HepG2 (cell line): ENCODE measurements around the gene TCEAL9. TPM values are rescaled to one million over a fixed set of nuclear protein-coding genes. Genes with fewer than 3 reads are reported as not detected.

Source experiments
- CEBPB ChIP-seq: IDR thresholded peaks from 2 replicates; pipeline ENCODE4 v1.6.1; 2011; ENCODE audit warnings: low read depth, low read length, improper control_type of control experiment, borderline replicate concordance
- CREM ChIP-seq, 2 experiments: sonication (generic) in 1 of 2; formaldehyde crosslinking in 1 of 2; IDR thresholded peaks; 2 replicates each; pipeline versions ENCODE4 v1.4.0 to v1.6.1; 2016 to 2020; ENCODE audit warnings: antibody characterized with exemption in 1 of 2, mild to moderate bottlenecking in 1 of 2, missing genetic modification reagents in 1 of 2
- DBP ChIP-seq: sonication (generic); formaldehyde crosslinking; IDR thresholded peaks from 2 replicates; pipeline ENCODE4 v1.4.0; 2020; ENCODE audit warnings: missing genetic modification reagents; ENCODE audit errors: not compliant biosample characterization
- GFI1 ChIP-seq: sonication (generic); formaldehyde crosslinking; IDR thresholded peaks from 2 replicates; pipeline ENCODE4 v1.5.0; 2020; ENCODE audit warnings: missing genetic modification reagents, mild to moderate bottlenecking, borderline replicate concordance
- NFE2L1 ChIP-seq: sonication (generic); formaldehyde crosslinking; IDR thresholded peaks from 2 replicates; pipeline ENCODE4 v1.4.0; 2020; ENCODE audit warnings: missing genetic modification reagents, mild to moderate bottlenecking, borderline replicate concordance
- SALL1 ChIP-seq: sonication (generic); formaldehyde crosslinking; IDR thresholded peaks from 2 replicates; pipeline ENCODE4 v1.8.0; 2022; ENCODE audit warnings: mild to moderate bottlenecking, missing genetic modification reagents
- SOX5 ChIP-seq: IDR thresholded peaks from 2 replicates; pipeline ENCODE4 v1.6.1; 2016; ENCODE audit warnings: borderline replicate concordance
- ZBTB7B ChIP-seq: sonication (generic); formaldehyde crosslinking; IDR thresholded peaks from 2 replicates; pipeline ENCODE4 v1.4.0; 2020; ENCODE audit warnings: missing genetic modification reagents
- ZNF574 ChIP-seq: sonication (generic); formaldehyde crosslinking; IDR thresholded peaks from 2 replicates; pipeline ENCODE4 v1.4.0; 2020; ENCODE audit warnings: missing genetic modification reagents
- polyA plus RNA-seq, 8 experiments: library from polyadenylated mRNA; depleted of rRNA in 3 of 8; stranded (reverse) in 7 of 8; unstranded in 1 of 8; fragments of >200 nt; fragmentation: Illumina TruSeq in 4 of 8; extraction: Trizol in 4 of 8; gene quantifications; 2 replicates each; pipeline versions ENCODE4 v1.2.1 to v1.2.3, GENCODE V29; 2011 to 2016; ENCODE audit warnings: low read depth in 4 of 8, missing spikeins in 1 of 8, mixed read lengths in 1 of 8; ENCODE audit not compliant: insufficient read depth in 1 of 8
- total RNA-seq, 5 experiments: library from RNA; depleted of rRNA; stranded (reverse); fragments of >200 nt; fragmentation: Illumina TruSeq; extraction: Trizol; gene quantifications; 2 replicates each; pipeline ENCODE4 v1.2.3, GENCODE V29; 2016; ENCODE audit warnings: low read depth in 1 of 5
- TF ChIP-seq, protein P1 (sequence below): sonication (generic); formaldehyde crosslinking; conservative IDR thresholded peaks from 2 replicates; pipeline ENCODE4 v1.8.0; 2022; ENCODE audit warnings: missing genetic modification reagents
- TF ChIP-seq, protein P2 (sequence below): sonication (generic); formaldehyde crosslinking; IDR thresholded peaks from 2 replicates; pipeline ENCODE4 v1.4.0; 2020; ENCODE audit warnings: missing genetic modification reagents

Gene TCEAL9
- total and polyA plus RNA-seq, 2 of the 13 experiments (the other 11 are each of a cell fraction or from before 2014, with no cell fraction given): 15.8 to 45.8 TPM

DNA sequence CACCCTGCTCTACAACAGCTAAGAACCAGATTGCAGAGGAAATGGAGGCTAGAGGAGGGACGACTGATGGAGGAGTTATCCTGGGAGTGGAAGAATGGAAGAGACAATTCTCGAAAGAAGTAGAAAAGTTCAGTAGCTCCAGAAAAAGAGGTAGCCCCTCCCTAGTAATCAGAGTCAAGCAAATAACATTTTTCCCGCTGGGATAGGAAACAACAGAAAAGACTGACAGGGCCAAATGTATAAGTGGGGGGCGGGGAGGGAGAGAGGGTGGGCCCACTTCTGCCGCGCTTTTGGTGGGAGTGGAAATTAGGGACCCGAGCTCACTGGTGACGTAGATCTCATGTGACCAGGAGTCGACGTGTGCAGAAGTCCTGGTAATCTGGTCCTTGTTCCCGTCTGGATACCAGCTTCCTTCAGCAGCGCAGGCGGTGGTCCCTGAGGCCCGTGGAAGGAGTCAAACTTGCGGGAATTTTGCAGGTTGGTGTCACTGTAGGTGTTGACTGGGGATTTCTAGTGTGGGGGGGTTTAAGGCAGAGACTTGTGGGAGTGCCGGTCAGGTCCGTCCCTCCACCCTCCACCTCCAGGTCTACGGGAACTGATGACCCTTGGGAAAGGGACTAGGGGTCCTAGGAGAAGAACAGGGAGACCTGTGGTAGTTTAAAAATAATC lies at the start of gene TCEAL9 (continued):
- TF ChIP-seq ZNF574 (CRISPR knock-in tag) (peak; percentile 34; the same call in 1 of the 2 replicates), SALL1 (CRISPR knock-in tag) (0 out of 2 replicates have a peak, but pooled peaks have one; percentile 12), CEBPB (no peak), DBP (CRISPR knock-in tag) (no peak), SOX5 (CRISPR knock-in tag) (no peak), GFI1 (CRISPR knock-in tag) (no peak), NFE2L1 (CRISPR knock-in tag) (no peak), ZBTB7B (CRISPR knock-in tag) (peak; percentile 38; the same call in 1 of the 2 replicates), CREM (IDR thresholded peaks at IDR 0.05) (peak; percentile 65), CREM (CRISPR knock-in tag; IDR thresholded peaks at IDR 0.05) (no peak)
- TF ChIP-seq, protein P1, sequence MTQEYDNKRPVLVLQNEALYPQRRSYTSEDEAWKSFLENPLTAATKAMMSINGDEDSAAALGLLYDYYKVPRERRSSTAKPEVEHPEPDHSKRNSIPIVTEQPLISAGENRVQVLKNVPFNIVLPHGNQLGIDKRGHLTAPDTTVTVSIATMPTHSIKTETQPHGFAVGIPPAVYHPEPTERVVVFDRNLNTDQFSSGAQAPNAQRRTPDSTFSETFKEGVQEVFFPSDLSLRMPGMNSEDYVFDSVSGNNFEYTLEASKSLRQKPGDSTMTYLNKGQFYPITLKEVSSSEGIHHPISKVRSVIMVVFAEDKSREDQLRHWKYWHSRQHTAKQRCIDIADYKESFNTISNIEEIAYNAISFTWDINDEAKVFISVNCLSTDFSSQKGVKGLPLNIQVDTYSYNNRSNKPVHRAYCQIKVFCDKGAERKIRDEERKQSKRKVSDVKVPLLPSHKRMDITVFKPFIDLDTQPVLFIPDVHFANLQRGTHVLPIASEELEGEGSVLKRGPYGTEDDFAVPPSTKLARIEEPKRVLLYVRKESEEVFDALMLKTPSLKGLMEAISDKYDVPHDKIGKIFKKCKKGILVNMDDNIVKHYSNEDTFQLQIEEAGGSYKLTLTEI: no peak
- TF ChIP-seq, protein P2, sequence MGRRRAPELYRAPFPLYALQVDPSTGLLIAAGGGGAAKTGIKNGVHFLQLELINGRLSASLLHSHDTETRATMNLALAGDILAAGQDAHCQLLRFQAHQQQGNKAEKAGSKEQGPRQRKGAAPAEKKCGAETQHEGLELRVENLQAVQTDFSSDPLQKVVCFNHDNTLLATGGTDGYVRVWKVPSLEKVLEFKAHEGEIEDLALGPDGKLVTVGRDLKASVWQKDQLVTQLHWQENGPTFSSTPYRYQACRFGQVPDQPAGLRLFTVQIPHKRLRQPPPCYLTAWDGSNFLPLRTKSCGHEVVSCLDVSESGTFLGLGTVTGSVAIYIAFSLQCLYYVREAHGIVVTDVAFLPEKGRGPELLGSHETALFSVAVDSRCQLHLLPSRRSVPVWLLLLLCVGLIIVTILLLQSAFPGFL (CRISPR knock-in tag): no peak
